ENCODE data around the gene ADA. TPM values are rescaled to one million over a fixed set of nuclear protein-coding genes. Genes with fewer than 3 reads are reported as not detected.
"Not testable (repeated sequence)": the region's sequence is repeated elsewhere in the genome, so short reads cannot be mapped to it uniquely, and the experiment has no call there.

ADA gene
- polyA plus RNA-seq, result 100 to 1,000 TPM in 2 of 4 donors, 10 to 100 TPM in 1, 1 to 10 TPM in 1; 4.3 to 135 (median 101) TPM
- long read RNA-seq, donor 1, partial matches to known transcripts, result 0 of 7 reads
- long read RNA-seq, donor 1, other reads (novel, unspliced or antisense), result 0 of 7 reads
- long read RNA-seq, donor 2, transcript ADA-201 (12 exons, 1,539 nt), result major isoform, 10 of 10 reads
- long read RNA-seq, donor 2, partial matches to known transcripts, result 0 of 10 reads
- long read RNA-seq, donor 2, other reads (novel, unspliced or antisense), result 0 of 10 reads
- long read RNA-seq, donor 3, result 0 reads
- long read RNA-seq, donor 4, result 0 reads
- long read RNA-seq, donor 5, result 0 reads
- long read RNA-seq, donor 6, partial matches to known transcripts, result 0 of 5 reads
- long read RNA-seq, donor 6, other reads (novel, unspliced or antisense), result 0 of 5 reads
- long read RNA-seq, donor 7, partial matches to known transcripts, result 0 of 2 reads
- long read RNA-seq, donor 7, other reads (novel, unspliced or antisense), result 0 of 2 reads
- long read RNA-seq, donor 8, result 0 reads
- long read RNA-seq, donor 9, result 0 reads
- long read RNA-seq, donor 10, transcript ADA-201 (12 exons, 1,539 nt), result major isoform, 6 of 8 reads
- long read RNA-seq, donor 10, partial matches to known transcripts, result 0 of 8 reads
- long read RNA-seq, donor 10, other reads (novel, unspliced or antisense), result 0 of 8 reads

GRCh38 chr20:44651684-44652423, at the start of gene ADA:
Gene ADA (minus strand): TSS chr20:44651699. CDS start chr20:44651607, 92 bp downstream.
- H3K4me1 ChIP-seq (ENCODE audit: control insufficient read depth in 3 of 3, insufficient read depth in 2 of 3, low read depth in 1 of 3, low read length in 2 of 3), result peaks cover 0 to 11% (median 0%) of the 10 kb centered on the region in 3 donors
- H3K4me3 ChIP-seq (ENCODE audit: low read depth in 1 of 3, low read length in 3 of 3), result peak within 1 kb of the TSS; percentile 42 to 91 (median 68)
- peaks cover 0 to 20% (median 0%) of the 10 kb centered on the region in 3 donors for H3K27me3 ChIP-seq (ENCODE audit: control insufficient read depth in 3 of 3, insufficient read depth in 3 of 3, low read length in 3 of 3)
- H3K9me3 ChIP-seq (ENCODE audit: control insufficient read depth in 2 of 2, insufficient read depth in 1 of 2, low read depth in 1 of 2, low read length in 1 of 2), result no peaks in the 10 kb centered on the region
- peaks cover 0 to 3% (median 0%) of the 10 kb centered on the region in 3 donors for H3K36me3 ChIP-seq (ENCODE audit: control insufficient read depth in 3 of 3, insufficient read depth in 2 of 3, low read depth in 1 of 3, low read length in 3 of 3)
- peak within 1 kb of the TSS; percentile 50 to 91 (median 76) for H3K27ac ChIP-seq (ENCODE audit: low read depth in 1 of 3, low read length in 2 of 3)
- DNase-seq, result peak; percentile 76 to 86
- 0 to 1% (median 1%) methylated on average over 46 to 68 of the region's 68 CpGs for WGBS, 3 donors
- no peak for FAIRE-seq

DNA sequence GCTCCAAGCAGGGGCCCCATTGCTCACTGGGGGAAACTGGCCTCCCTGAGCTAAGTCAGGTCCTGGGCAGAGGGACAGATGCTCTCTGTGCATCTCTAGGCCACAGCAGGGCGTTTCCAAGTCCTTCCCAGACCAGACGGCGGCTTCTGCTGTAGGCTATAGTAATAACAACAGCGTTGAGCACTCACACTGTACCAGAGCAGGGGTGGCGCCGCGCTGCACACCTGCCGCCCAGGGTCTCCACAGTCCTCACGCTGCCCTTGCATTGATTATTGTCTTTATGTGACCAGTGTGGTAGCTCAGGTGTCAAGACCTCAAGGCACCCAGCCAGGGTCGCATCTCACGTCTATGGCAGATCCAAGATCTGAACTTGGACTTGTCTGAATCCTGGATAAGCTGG, 48.8 kb upstream of the ADA start:
- Histone ChIP-seq H3K4me3 (ENCODE audit: low read depth in 1 of 3, low read length in 3 of 3) (no peak overlapping the region), H3K36me3 (ENCODE audit: control insufficient read depth in 3 of 3, insufficient read depth in 2 of 3, low read depth in 1 of 3, low read length in 3 of 3) (no peaks in the 10 kb centered on the region), H3K4me1 (ENCODE audit: control insufficient read depth in 3 of 3, insufficient read depth in 2 of 3, low read depth in 1 of 3, low read length in 2 of 3) (peaks cover 0 to 2% (median 0%) of the 10 kb centered on the region in 3 donors), H3K9me3 (ENCODE audit: control insufficient read depth in 2 of 2, insufficient read depth in 1 of 2, low read depth in 1 of 2, low read length in 1 of 2) (no peaks in the 10 kb centered on the region), H3K27ac (ENCODE audit: low read depth in 1 of 3, low read length in 2 of 3) (no peak overlapping the region), H3K27me3 (ENCODE audit: control insufficient read depth in 3 of 3, insufficient read depth in 3 of 3, low read length in 3 of 3) (no peaks in the 10 kb centered on the region)
- FAIRE-seq (no peak), DNase-seq (no peak)
- WGBS, 3 donors, result 79 to 88% (median 84%) methylated on average over 11 of the region's 11 CpGs

DNA sequence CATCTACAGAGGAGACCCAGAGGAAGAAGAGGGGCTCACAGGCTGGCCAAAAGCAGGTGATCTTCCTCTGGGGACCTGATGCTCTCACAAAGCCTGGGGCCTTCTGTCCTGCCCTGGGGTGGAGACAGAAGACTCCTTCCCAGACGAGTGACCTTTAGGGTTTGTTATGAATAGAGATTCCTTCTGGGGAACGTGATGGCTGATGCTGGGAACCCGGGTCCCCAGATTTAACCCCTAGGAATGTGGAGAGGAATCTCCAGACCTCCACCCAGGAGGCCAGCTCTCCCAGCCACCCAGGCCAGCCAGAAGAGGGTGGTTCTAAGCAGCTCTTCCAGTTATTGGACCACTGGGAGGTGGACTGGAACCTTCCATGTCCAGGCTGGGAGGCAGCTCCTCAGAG, 46.9 kb upstream of the ADA start:
- FAIRE-seq (no peak), DNase-seq (no peak)
- no peak overlapping the region for H3K27ac ChIP-seq (ENCODE audit: low read depth in 1 of 3, low read length in 2 of 3)
- H3K4me1 ChIP-seq (ENCODE audit: control insufficient read depth in 3 of 3, insufficient read depth in 2 of 3, low read depth in 1 of 3, low read length in 2 of 3), result peaks cover 0 to 2% (median 0%) of the 10 kb centered on the region in 3 donors
- no peak overlapping the region for H3K4me3 ChIP-seq (ENCODE audit: low read depth in 1 of 3, low read length in 3 of 3)
- no peaks in the 10 kb centered on the region for H3K27me3 ChIP-seq (ENCODE audit: control insufficient read depth in 3 of 3, insufficient read depth in 3 of 3, low read length in 3 of 3)
- no peaks in the 10 kb centered on the region for H3K36me3 ChIP-seq (ENCODE audit: control insufficient read depth in 3 of 3, insufficient read depth in 2 of 3, low read depth in 1 of 3, low read length in 3 of 3)
- H3K9me3 ChIP-seq (ENCODE audit: control insufficient read depth in 2 of 2, insufficient read depth in 1 of 2, low read depth in 1 of 2, low read length in 1 of 2), result no peaks in the 10 kb centered on the region
- 46 to 58% (median 55%) methylated on average over 3 of the region's 3 CpGs for WGBS, 3 donors

GRCh38 chr20:44697041-44697440, 45.5 kb upstream of the ADA start:
- H3K27me3 ChIP-seq (ENCODE audit: control insufficient read depth in 3 of 3, insufficient read depth in 3 of 3, low read length in 3 of 3); H3K4me1 ChIP-seq (ENCODE audit: control insufficient read depth in 3 of 3, insufficient read depth in 2 of 3, low read depth in 1 of 3, low read length in 2 of 3); H3K27ac ChIP-seq (ENCODE audit: low read depth in 1 of 3, low read length in 2 of 3); DNase-seq; H3K9me3 ChIP-seq (ENCODE audit: control insufficient read depth in 2 of 2, insufficient read depth in 1 of 2, low read depth in 1 of 2, low read length in 1 of 2); H3K36me3 ChIP-seq (ENCODE audit: control insufficient read depth in 3 of 3, insufficient read depth in 2 of 3, low read depth in 1 of 3, low read length in 3 of 3); FAIRE-seq; H3K4me3 ChIP-seq (ENCODE audit: low read depth in 1 of 3, low read length in 3 of 3): not testable (repeated sequence)
- 92 to 96% (median 92%) methylated on average over 5 of the region's 5 CpGs for WGBS, 3 donors

DNA sequence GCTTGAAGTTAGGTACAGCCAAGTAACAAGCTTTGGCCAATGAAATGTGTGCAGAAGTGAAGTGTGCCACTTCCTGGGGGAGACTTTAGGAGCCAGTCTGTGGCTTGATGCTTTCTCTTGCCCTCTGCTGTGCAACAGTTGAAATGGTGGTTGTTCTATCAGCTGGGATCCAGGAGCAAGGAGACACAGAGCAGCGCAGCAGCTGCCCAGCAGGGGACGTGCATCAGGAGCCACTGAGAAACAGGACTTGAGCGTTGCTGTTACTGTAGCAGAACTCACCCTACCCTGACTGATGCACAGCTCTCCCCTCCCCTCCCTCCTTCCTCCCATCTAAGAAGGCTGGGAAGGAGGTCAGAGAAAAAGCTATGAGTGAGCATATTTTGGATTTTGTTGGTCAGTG, 44.8 kb upstream of the ADA start:
- WGBS, 3 donors, result 83 to 98% (median 86%) methylated on average over 3 of the region's 3 CpGs
- DNase-seq (no peak), FAIRE-seq (no peak)
- H3K4me1 ChIP-seq (ENCODE audit: control insufficient read depth in 3 of 3, insufficient read depth in 2 of 3, low read depth in 1 of 3, low read length in 2 of 3), result peaks cover 0 to 16% (median 2%) of the 10 kb centered on the region in 3 donors
- H3K4me3 ChIP-seq (ENCODE audit: low read depth in 1 of 3, low read length in 3 of 3), result no peak overlapping the region
- H3K27ac ChIP-seq (ENCODE audit: low read depth in 1 of 3, low read length in 2 of 3), result no peak overlapping the region
- no peaks in the 10 kb centered on the region for H3K36me3 ChIP-seq (ENCODE audit: control insufficient read depth in 3 of 3, insufficient read depth in 2 of 3, low read depth in 1 of 3, low read length in 3 of 3)
- H3K27me3 ChIP-seq (ENCODE audit: control insufficient read depth in 3 of 3, insufficient read depth in 3 of 3, low read length in 3 of 3), result no peaks in the 10 kb centered on the region
- no peaks in the 10 kb centered on the region for H3K9me3 ChIP-seq (ENCODE audit: control insufficient read depth in 2 of 2, insufficient read depth in 1 of 2, low read depth in 1 of 2, low read length in 1 of 2)

- FAIRE-seq (no peak), DNase-seq (no peak)
- Histone ChIP-seq H3K27me3 (ENCODE audit: control insufficient read depth in 3 of 3, insufficient read depth in 3 of 3, low read length in 3 of 3) (no peaks in the 10 kb centered on the region), H3K36me3 (ENCODE audit: control insufficient read depth in 3 of 3, insufficient read depth in 2 of 3, low read depth in 1 of 3, low read length in 3 of 3) (no peaks in the 10 kb centered on the region), H3K9me3 (ENCODE audit: control insufficient read depth in 2 of 2, insufficient read depth in 1 of 2, low read depth in 1 of 2, low read length in 1 of 2) (no peaks in the 10 kb centered on the region), H3K4me1 (ENCODE audit: control insufficient read depth in 3 of 3, insufficient read depth in 2 of 3, low read depth in 1 of 3, low read length in 2 of 3) (peaks cover 0 to 20% (median 2%) of the 10 kb centered on the region in 3 donors), H3K27ac (ENCODE audit: low read depth in 1 of 3, low read length in 2 of 3) (no peak overlapping the region), H3K4me3 (ENCODE audit: low read depth in 1 of 3, low read length in 3 of 3) (no peak overlapping the region)
Observed at GRCh38 chr20:44695674-44696300, 44.3 kb upstream of the ADA start.

DNA sequence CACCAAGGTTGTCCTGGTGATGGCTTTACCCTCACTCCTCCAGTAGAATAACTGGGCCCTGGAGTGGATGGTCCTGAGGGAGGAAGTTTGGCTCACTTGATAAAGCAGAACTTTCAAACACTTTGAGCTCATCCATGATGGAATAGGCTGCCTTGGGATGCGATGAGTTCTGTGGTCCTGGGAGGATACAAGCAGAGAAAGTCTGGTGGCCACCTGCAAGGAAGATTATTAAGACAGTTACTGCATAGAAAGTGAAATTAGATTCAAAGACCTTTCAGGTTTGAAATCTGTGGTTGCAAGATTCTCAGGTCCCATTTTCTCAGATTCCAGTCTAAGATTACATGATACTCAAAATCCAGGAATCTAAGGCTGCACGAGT, 43.8 kb upstream of the ADA start:
- Histone ChIP-seq H3K9me3 (ENCODE audit: control insufficient read depth in 2 of 2, insufficient read depth in 1 of 2, low read depth in 1 of 2, low read length in 1 of 2) (no peaks in the 10 kb centered on the region), H3K36me3 (ENCODE audit: control insufficient read depth in 3 of 3, insufficient read depth in 2 of 3, low read depth in 1 of 3, low read length in 3 of 3) (no peaks in the 10 kb centered on the region), H3K27ac (ENCODE audit: low read depth in 1 of 3, low read length in 2 of 3) (no peak overlapping the region), H3K27me3 (ENCODE audit: control insufficient read depth in 3 of 3, insufficient read depth in 3 of 3, low read length in 3 of 3) (no peaks in the 10 kb centered on the region), H3K4me1 (ENCODE audit: control insufficient read depth in 3 of 3, insufficient read depth in 2 of 3, low read depth in 1 of 3, low read length in 2 of 3) (peaks cover 0 to 20% (median 2%) of the 10 kb centered on the region in 3 donors), H3K4me3 (ENCODE audit: low read depth in 1 of 3, low read length in 3 of 3) (no peak overlapping the region)
- FAIRE-seq (no peak), DNase-seq (no peak)
- WGBS, 3 donors, result 58 to 73% (median 62%) methylated on average over 2 of the region's 2 CpGs

DNA sequence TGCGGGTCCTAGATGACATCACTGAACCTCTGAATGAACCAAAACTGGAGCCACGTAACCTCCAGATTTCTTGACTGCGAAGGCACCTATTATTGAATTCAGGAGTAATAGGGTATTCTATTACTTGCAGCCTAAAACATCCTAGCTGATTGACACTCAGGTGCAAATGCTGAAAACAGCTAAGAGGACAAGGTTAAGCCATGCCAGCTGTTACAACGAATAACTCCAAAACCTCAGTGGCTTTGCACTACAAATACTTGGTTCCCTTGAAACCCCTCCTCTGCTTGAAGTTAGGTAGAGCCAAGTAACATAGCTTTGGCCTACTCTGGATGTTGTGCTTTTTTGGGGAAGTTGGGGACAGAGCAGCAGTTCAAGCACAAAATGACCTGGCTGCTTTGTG, 42.7 kb upstream of the ADA start:
- 88 to 94% (median 94%) methylated on average over 4 of the region's 4 CpGs for WGBS, 3 donors
- no peak overlapping the region for H3K4me3 ChIP-seq (ENCODE audit: low read depth in 1 of 3, low read length in 3 of 3)
- H3K36me3 ChIP-seq (ENCODE audit: control insufficient read depth in 3 of 3, insufficient read depth in 2 of 3, low read depth in 1 of 3, low read length in 3 of 3), result no peaks in the 10 kb centered on the region
- DNase-seq, result no peak
- peaks cover 0 to 20% (median 2%) of the 10 kb centered on the region in 3 donors for H3K4me1 ChIP-seq (ENCODE audit: control insufficient read depth in 3 of 3, insufficient read depth in 2 of 3, low read depth in 1 of 3, low read length in 2 of 3)
- FAIRE-seq, result no peak
- no peaks in the 10 kb centered on the region for H3K27me3 ChIP-seq (ENCODE audit: control insufficient read depth in 3 of 3, insufficient read depth in 3 of 3, low read length in 3 of 3)
- no peaks in the 10 kb centered on the region for H3K9me3 ChIP-seq (ENCODE audit: control insufficient read depth in 2 of 2, insufficient read depth in 1 of 2, low read depth in 1 of 2, low read length in 1 of 2)
- H3K27ac ChIP-seq (ENCODE audit: low read depth in 1 of 3, low read length in 2 of 3), result no peak overlapping the region

Measured in small intestine (tissue), 16 donors.